Lower lobe of right lung (tissue), 2 donors: ENCODE data around the gene KMT5B. TPM values are rescaled to one million over a fixed set of nuclear protein-coding genes. Genes with fewer than 3 reads are reported as not detected.

ENCODE experiments used
- ATAC-seq, 2 donors: fragments of 200-7000 bp; cut with Tn5 transposase; one replicate each; pipeline ENCODE4 v1.9.1; 2020 to 2022; ENCODE audit warnings: mild to moderate bottlenecking in 2 of 2, moderate library complexity in 2 of 2
- DNase-seq: peaks from one replicate; pipeline ENCODE4 v3.0.0-alpha.2; 2020
- H3K27ac ChIP-seq: fragments of 200-600 bp; one replicate; pipeline ENCODE4 v1.8.0; 2022
- H3K27me3 ChIP-seq: fragments of 200-600 bp; one replicate; pipeline ENCODE4 v1.8.0; 2022; ENCODE audit warnings: low read depth
- H3K36me3 ChIP-seq: fragments of 200-600 bp; one replicate; pipeline ENCODE4 v1.8.0; 2022; ENCODE audit warnings: mild to moderate bottlenecking
- H3K4me1 ChIP-seq: fragments of 200-600 bp; one replicate; pipeline ENCODE4 v1.8.0; 2022
- H3K4me3 ChIP-seq: fragments of 200-600 bp; one replicate; pipeline ENCODE4 v1.8.0; 2022; ENCODE audit warnings: mild to moderate bottlenecking
- H3K9me3 ChIP-seq: fragments of 200-600 bp; one replicate; pipeline ENCODE4 v1.8.0; 2022
- CTCF ChIP-seq: fragments of 200-600 bp; IDR thresholded peaks from one replicate; pipeline ENCODE4 v1.8.0; 2022; ENCODE audit warnings: antibody characterized with exemption, mild to moderate bottlenecking
- intact Hi-C: fragments of 100-400 bp; cut with DNase I; formaldehyde crosslinking; loops from one replicate; pipeline ENCODE4 v1.11.0; 2022
- total RNA-seq: library from RNA; stranded (reverse); fragmentation: NEBNext Ultra II Directional; extraction: Animal tissue kit (Norgen Biotek cat#: 25700); gene quantifications from one replicate; pipeline ENCODE4 v1.2.1, GENCODE V29; 2021
- donor health status: DM: no; HTN: yes; CAD: no; lungs with severe emphysema.

KMT5B gene
- total RNA-seq, 1 donor from 2014 or later, result 48.6 TPM

DNA sequence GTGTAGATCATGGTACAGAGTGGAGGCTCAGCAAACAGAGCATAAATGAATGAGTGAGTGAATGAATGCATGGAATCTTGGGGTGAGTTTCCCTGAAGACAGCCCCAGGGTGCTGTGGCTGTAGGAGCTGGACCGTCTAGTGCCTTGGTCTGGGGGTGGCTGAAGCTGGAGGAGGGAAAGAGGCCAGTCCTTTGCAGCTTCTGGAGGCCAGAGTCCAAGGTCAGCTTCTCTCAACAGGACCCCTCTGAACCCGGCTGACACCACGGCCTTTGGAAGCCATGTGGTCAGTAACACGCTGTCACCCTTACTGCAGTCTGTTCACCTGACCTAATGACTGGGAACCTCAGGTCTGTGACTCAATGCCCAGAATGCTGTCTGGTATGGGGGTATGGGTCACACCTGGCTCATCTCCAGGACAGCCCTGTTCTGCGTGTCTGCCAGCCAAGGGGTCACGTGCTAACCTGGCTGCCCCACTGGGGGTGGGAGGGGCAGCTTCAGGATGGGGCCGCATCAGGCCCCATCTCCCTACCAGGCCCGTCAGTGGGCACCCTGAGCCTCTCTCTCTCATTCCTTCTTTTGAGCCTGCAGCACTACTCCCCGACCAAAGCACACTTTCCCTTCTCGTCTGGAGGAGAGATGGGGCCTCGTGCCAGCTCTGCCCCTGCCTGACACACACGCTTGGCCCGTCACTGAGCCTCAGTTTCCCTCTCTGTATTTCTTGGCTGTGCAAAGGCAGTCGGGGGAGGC lies 67.8 kb downstream of the KMT5B start:
- no peaks in the 10 kb centered on the region for H3K36me3 ChIP-seq
- intact Hi-C loops, result no loop called here
- no peaks in the 10 kb centered on the region for H3K27me3 ChIP-seq
- no peak for DNase-seq
- no peak overlapping the region for H3K27ac ChIP-seq
- no peak for TF ChIP-seq CTCF
- no peak overlapping the region for H3K4me3 ChIP-seq
- no peak for ATAC-seq
- H3K4me1 ChIP-seq, result peaks cover 59% of the 10 kb centered on the region
- no peaks in the 10 kb centered on the region for H3K9me3 ChIP-seq

- TF ChIP-seq CTCF, result no peak
- Histone ChIP-seq H3K4me1 (peaks cover 48% of the 10 kb centered on the region), H3K27me3 (no peaks in the 10 kb centered on the region), H3K9me3 (no peaks in the 10 kb centered on the region), H3K36me3 (no peaks in the 10 kb centered on the region), H3K27ac (no peak overlapping the region), H3K4me3 (no peak overlapping the region)
- DNase-seq (no peak), ATAC-seq (no peak)
- intact Hi-C loops, result no loop called here
These were observed 69.8 kb downstream of the KMT5B start for GRCh38 chr11:68143310-68143689.

GRCh38 chr11:68142441-68143309 lies 70.4 kb downstream of the KMT5B start:
- Histone ChIP-seq H3K27me3 (no peaks in the 10 kb centered on the region), H3K4me3 (no peak overlapping the region), H3K4me1 (peaks cover 48% of the 10 kb centered on the region), H3K36me3 (no peaks in the 10 kb centered on the region), H3K9me3 (no peaks in the 10 kb centered on the region), H3K27ac (peak overlapping the region; percentile 44)
- DNase-seq (no peak), ATAC-seq (no peak)
- intact Hi-C loops, result no loop called here
- no peak for TF ChIP-seq CTCF

DNA sequence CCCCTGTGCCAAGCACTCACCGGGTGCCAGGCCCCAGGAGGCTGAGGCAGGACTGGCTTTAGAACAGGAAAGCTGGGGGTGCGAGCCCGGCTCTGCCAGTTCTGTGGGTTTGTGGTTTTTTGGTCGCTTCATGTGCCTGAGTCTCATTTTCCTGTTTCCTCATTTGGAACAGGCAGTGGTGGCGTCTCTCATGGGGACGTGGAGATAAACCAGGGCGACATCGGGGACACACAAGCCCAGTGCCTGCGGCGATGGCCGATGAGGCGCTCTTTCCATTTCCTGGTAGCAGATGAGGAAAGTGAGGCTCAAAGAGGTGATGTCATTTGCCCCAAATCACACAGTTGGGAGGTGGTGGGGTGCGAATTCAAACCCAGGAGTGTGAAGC lies 71.1 kb downstream of the KMT5B start:
- no peak overlapping the region for H3K4me3 ChIP-seq
- no peak for TF ChIP-seq CTCF
- H3K27me3 ChIP-seq, result no peaks in the 10 kb centered on the region
- H3K27ac ChIP-seq, result peak overlapping the region; percentile 44
- ATAC-seq (peak; percentile 5 to 24), DNase-seq (peak; percentile 69)
- H3K9me3 ChIP-seq, result no peaks in the 10 kb centered on the region
- H3K4me1 ChIP-seq, result peaks cover 43% of the 10 kb centered on the region
- intact Hi-C loops, result no loop called here
- H3K36me3 ChIP-seq, result no peaks in the 10 kb centered on the region

- Histone ChIP-seq H3K36me3 (no peaks in the 10 kb centered on the region), H3K27ac (peak overlapping the region; percentile 44), H3K9me3 (no peaks in the 10 kb centered on the region), H3K27me3 (no peaks in the 10 kb centered on the region), H3K4me3 (no peak overlapping the region), H3K4me1 (peaks cover 37% of the 10 kb centered on the region)
- no peak for TF ChIP-seq CTCF
- intact Hi-C loops, result no loop called here
- no peak for DNase-seq
- ATAC-seq, result no peak
These were observed 71.7 kb downstream of the KMT5B start for GRCh38 chr11:68141246-68142027.
